HG03097 (cell line): ENCODE data around the gene CTAGE6.
A peak's percentile ranks its signal among the peaks of the same experiment; 100 is the strongest.
"Not testable (repeated sequence)": the region's sequence is repeated elsewhere in the genome, so short reads cannot be mapped to it uniquely, and the experiment has no call there.

ENCODE experiments used
- ATAC-seq: cut with Tn5 transposase; IDR thresholded peaks from one replicate; pipeline ENCODE4 v1.9.1; 2021; ENCODE audit not compliant: unreplicated experiment, low FRiP score

The CTAGE6 gene

DNA sequence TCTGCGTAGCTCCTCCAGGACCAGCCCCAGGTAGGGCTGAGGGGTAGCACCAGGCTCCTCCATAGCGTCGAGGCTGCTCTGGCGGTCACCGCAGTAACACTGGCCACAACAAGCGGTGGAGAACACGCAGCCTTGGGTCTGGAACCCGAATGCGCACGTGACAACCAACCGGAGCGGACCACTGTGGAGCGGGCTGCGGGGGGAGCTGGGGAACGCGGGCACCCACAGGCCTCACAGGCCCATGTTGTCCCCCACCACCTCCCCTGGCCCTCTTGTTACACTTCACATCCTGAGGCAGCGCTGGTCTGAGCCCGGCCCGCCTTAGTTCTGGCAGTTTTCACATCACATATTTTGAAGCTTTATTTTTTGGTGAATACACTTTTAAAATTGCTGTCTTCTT lies at the start of gene CTAGE6:
Gene CTAGE6, minus strand, starts transcription at position 101 of the 400 bp plus-strand sequence. Its CDS starts 38 bp downstream, at position 63.
- not testable (repeated sequence) for ATAC-seq

- not testable (repeated sequence) for ATAC-seq
Measured at GRCh38 chr7:143806664-143807071, 49.2 kb upstream of the CTAGE6 start.

GRCh38 chr7:143797896-143798290 lies 40.4 kb upstream of the CTAGE6 start:
- ATAC-seq = not testable (repeated sequence)

- ATAC-seq = not testable (repeated sequence)
Measured at GRCh38 chr7:143797119-143797895, 39.8 kb upstream of the CTAGE6 start.

- ATAC-seq = not testable (repeated sequence)
Measured at GRCh38 chr7:143795653-143796052, 38.2 kb upstream of the CTAGE6 start.

- ATAC-seq = not testable (repeated sequence)
Measured at GRCh38 chr7:143792633-143793032, 35.1 kb upstream of the CTAGE6 start.

- not testable (repeated sequence) for ATAC-seq
Measured at GRCh38 chr7:143785415-143786182, 28.1 kb upstream of the CTAGE6 start.

DNA sequence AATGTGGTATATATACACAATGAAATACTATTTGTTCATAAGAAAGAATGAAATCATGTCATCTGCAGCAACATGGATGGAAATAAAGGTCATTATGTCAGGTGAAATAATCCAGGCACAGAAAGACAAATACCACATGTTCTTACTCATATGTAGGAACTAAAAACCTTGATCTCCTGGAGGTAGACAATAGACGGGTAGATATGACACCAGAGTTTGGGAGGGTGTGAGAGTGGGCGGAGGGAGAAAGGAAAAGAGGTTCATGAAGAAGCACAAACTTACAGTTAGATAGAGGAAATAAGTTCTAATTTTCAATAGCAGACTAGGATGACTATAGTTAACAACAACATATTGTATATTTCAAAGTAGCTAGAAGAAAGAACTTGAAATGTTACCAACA lies 22.1 kb upstream of the CTAGE6 start:
- not testable (repeated sequence) for ATAC-seq

DNA sequence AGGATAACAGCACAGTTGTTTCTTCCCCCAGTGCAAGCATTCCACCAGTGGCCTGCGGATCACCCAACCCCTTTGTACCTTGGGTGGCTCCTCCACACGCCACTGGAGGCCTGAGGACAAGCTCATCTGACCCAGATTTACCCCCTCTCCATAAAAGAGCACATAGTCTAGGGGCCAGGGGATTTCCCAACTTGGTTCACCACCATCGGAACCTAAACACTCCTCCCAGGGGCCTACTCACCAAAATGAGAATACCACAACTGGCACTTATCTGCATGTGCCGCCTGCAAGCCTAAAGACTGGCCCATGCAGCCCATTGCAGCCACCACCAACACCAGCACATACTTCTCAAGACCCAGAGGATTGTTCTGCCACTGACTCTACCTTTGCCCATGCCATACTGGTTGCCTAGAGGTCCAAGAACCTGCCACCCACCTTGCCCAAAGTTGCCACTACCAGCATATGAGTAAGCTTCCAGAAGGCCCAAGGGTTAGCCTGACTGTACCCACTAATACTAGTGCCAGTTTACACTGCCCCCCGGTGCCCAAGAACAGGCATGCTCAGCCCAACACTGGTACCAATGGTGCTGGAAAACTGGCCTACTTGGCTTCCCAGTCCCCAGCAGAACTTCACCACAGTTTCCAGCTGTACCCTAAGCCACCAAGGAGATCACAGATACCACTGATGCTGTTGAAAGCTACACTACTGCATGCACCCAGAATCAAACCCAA lies 15.4 kb upstream of the CTAGE6 start:
- not testable (repeated sequence) for ATAC-seq

DNA sequence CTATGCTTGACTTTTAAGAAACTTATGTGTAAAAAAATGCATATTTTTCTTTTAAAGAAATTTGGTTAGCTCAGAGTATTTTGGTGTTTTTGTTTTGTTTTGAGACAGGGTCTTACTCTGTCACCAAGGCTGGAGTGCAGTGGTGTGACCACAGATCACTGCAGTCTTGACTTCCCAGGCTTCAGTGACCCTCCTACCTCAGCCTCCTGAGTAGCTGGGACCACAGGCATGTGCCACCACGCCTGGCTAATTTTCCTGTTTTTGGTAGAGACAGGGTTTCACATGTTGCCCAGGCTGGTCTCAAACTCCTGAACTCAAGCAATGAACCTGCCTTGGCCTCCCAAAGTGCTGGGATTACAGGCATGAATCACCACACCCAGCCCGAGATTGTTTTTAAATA lies 10.0 kb upstream of the CTAGE6 start:
- ATAC-seq = not testable (repeated sequence)

DNA sequence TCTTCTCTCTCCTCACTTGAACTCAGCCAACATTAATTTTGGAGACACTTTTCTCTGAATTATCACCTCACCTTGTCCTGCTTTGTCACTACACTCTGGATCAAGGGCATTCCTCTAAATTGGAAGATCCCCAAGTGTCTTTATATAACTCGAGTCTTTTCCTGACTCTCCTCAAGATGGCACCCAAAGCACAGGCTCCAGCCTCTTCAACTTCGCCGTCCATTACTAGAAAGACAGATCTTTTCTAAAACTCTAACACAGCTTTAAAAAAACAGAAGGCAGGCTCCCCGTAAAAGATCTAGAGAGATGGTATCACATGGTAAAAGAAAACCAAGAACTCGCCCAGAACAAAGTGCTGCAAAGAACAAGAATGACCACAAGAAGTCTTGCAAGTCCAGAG lies 8.2 kb upstream of the CTAGE6 start:
- not testable (repeated sequence) for ATAC-seq

DNA sequence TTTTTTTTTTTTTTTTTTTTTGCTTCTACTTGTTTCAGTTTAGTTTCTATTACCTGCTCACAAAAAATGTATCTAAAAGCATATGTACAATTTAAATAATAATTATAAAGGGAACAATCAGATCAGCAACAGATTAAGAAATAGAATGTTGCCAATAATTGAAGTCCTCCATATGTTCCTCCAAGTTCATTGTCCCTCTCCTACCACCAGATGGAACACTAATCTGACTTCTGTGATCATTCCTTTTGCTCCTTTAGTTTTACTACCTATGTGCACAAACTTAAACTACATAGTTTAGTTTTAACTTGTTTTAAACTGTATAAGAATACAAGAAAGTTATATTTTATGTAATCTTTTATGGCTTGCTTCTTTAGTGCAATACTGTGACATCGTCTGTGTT lies 5.6 kb upstream of the CTAGE6 start:
- ATAC-seq = not testable (repeated sequence)

DNA sequence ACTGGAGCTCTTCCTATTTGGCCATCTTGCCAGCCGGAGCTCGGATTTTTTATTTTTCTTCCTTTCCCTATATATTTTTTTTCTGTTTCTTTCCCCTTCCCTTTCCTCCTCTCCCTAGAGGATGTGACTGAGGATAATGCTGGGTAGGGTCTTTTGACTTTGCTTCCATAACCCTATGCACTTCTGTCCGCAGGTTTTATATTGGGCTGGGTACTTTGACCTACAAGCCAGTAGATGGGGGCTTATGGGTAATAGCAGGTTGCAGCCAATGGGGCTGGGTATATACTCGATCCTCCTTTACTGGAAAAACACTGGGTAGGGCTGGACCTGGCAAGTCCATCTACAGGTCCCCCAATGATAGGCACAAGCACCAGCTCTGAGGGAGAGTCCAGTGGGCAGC lies 12.2 kb downstream of the CTAGE6 start:
- not testable (repeated sequence) for ATAC-seq

DNA sequence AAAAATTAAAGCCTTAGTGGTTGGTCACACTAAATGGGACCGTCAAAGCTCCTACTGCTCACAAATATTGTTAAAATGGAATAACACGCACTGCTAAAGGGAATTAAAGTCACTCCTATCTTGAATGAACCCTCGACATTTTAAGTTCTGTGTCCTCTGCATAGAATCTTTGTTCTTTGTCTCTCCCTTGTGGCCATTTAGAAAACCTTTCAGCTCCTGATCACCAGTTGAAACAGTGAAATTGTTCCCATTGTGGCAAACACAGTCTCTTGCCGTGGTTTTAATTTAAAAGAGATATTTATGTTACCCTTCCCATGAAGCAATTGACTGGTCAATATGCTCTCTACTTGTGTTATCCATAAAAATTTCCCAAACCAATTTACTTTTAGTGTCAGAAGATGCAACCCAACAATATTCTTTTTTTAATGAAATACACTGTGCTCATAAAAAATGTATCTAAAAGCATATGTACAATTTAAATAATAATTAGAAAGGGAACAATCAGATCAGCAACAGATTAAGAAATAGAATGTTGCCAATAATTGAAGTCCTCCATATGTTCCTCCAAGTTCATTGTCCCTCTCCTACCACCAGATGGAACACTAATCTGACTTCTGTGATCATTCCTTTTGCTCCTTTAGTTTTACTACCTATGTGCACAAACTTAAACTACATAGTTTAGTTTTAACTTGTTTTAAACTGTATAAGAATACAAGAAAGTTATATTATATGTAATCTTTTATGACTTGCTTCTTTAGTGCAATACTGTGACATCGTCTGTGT lies 20.3 kb downstream of the CTAGE6 start:
- not testable (repeated sequence) for ATAC-seq

GRCh38 chr7:143735962-143736361 lies 21.5 kb downstream of the CTAGE6 start:
- no peak for ATAC-seq

- ATAC-seq = no peak
Measured at GRCh38 chr7:143733876-143734275, 23.6 kb downstream of the CTAGE6 start.

GRCh38 chr7:143728333-143728862 lies 29.1 kb downstream of the CTAGE6 start:
- ATAC-seq = no peak

DNA sequence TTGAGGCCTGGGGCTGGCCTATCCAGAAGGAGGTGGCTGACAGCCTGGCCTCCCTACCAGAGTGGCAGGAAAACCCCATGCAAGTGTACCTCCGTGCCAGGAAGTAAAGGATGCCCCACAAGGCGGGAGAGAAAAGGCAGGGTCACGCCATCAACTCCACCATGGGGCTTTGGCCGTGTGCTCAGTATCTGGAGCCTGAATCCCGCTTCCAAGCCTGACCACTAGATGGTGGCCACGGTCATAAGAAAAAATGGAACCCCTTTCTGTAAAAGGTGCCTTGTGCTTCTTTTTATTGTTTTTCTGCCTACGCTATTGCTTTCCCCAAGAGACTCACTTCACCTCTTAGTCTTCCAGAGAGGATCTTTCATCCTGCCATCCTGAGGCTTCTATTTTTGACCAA lies 29.9 kb downstream of the CTAGE6 start:
- peak; percentile 68 for ATAC-seq

DNA sequence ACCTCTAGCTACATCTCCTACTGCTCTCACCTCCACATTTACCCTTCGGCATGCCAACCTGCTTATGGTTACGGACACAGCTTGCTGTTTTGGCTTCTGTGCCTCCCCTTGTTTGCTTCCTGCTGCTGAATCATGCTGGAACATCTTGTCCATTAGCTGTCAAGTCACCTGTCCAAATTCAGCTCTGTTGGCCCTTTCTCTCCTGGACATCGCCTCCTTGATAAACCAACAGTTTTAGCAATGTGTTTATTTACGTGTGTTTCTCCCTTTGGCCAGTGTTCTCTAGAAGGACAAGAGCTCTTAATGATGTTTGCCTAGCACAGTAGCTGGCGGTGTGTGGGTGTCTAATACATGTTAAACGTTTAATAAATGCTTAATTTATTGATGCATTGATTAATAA lies 31.4 kb downstream of the CTAGE6 start:
- ATAC-seq = not testable (repeated sequence)

DNA sequence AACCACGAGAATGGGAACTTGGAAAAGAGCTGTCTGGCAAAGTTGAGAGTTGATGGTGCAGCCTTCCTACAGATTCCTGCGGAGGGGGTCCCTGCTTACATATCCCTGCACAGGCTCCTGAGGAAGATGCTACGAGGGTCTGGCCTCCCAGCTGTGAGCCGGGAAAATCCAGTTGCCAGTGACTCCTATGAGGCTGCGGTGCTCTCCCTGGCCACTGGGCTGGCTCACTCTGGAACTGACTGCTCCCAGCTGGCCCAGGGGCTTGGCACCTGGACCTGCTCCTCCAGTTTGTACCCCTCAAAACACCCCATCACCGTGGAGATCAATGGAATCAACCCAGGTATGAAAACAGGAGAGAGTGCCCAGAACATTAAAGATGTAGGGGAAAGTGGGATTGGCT lies 37.2 kb downstream of the CTAGE6 start:
- ATAC-seq = not testable (repeated sequence)
